Smooth muscle cell of the coronary artery (primary cell): Measurements from ENCODE around the gene MVB12A. TPM values are rescaled to one million over a fixed set of nuclear protein-coding genes. Genes with fewer than 3 reads are reported as not detected.

Source experiments
- total RNA-seq: library from RNA; depleted of rRNA; stranded (reverse); fragments of >200 nt; gene quantifications from 2 replicates; pipeline ENCODE4 v1.2.3, GENCODE V29; 2014; ENCODE audit warnings: low replicate concordance

Gene MVB12A
- 10.4 and 36.0 TPM in 2 replicates for total RNA-seq

GRCh38 chr19:17419621-17420474 is at the start of gene MVB12A:
Gene MVB12A, plus strand, starts transcription at chr19:17420047. Its CDS starts 89 bp downstream, at chr19:17420136.

GRCh38 chr19:17376935-17377600 is 42.8 kb upstream of the MVB12A start, which contains the start of gene PLVAP:
Gene PLVAP, minus strand, starts transcription at chr19:17377342. Its CDS starts 54 bp downstream, at chr19:17377288.

GRCh38 chr19:17393914-17394313 is 25.9 kb upstream of the MVB12A start, which contains the start of gene CCDC194:
Gene CCDC194, minus strand, starts transcription at chr19:17394196. Its CDS starts 38 bp downstream, at chr19:17394158.

GRCh38 chr19:17405250-17406045 is 14.4 kb upstream of the MVB12A start, which contains the start of gene BST2:
Gene BST2, minus strand, starts transcription at chr19:17405630. Its CDS starts 55 bp downstream, at chr19:17405575.

GRCh38 chr19:17448131-17448967 is 28.5 kb downstream of the MVB12A start, which contains the start of gene TMEM221:
Gene TMEM221, minus strand, starts transcription at chr19:17448668. Its CDS starts 206 bp downstream, at chr19:17448462.

GRCh38 chr19:17460372-17461230 is 40.8 kb downstream of the MVB12A start, which contains the start of gene NXNL1:
Gene NXNL1, minus strand, starts transcription at chr19:17460926. Its CDS starts 57 bp downstream, at chr19:17460869.

GRCh38 chr19:17470068-17470841 is 50.4 kb downstream of the MVB12A start, which contains the start of gene SLC27A1:
Gene SLC27A1, plus strand, starts transcription at chr19:17470524. Its CDS starts 17 bp downstream, at chr19:17470541.

Other genes starting within 250 kb of the MVB12A start
- gene USE1, start 204.7 kb upstream of the MVB12A start, total RNA-seq = 29.6 and 48.1 TPM in 2 replicates
- 0.94 and 4.0 TPM in 2 replicates for gene OCEL1, start 193.8 kb upstream of the MVB12A start, total RNA-seq
- gene NR2F6, start 174.1 kb upstream of the MVB12A start, total RNA-seq = 17.8 and 50.4 TPM in 2 replicates
- gene USHBP1, start 155.3 kb upstream of the MVB12A start, total RNA-seq = 1.1 TPM in 1 of 2 replicates, not detected in the other
- 96.8 and 107 TPM in 2 replicates for gene BABAM1, start 152.6 kb upstream of the MVB12A start, total RNA-seq
- gene ANKLE1, start 138.1 kb upstream of the MVB12A start, total RNA-seq = 0.12 and 0.38 TPM in 2 replicates
- 5.3 and 7.5 TPM in 2 replicates for gene ABHD8, start 116.6 kb upstream of the MVB12A start, total RNA-seq
- 17.9 and 27.8 TPM in 2 replicates for gene MRPL34, start 114.2 kb upstream of the MVB12A start, total RNA-seq
- gene DDA1, start 110.5 kb upstream of the MVB12A start, total RNA-seq = 8.4 and 34.8 TPM in 2 replicates
- gene ANO8, start 85.2 kb upstream of the MVB12A start, total RNA-seq = 3.3 and 4.8 TPM in 2 replicates
- gene GTPBP3, start 82.5 kb upstream of the MVB12A start, total RNA-seq = 7.6 and 13.2 TPM in 2 replicates
- gene PLVAP, start 42.7 kb upstream of the MVB12A start, total RNA-seq = 0.08 and 1.1 TPM in 2 replicates
- not detected in 2 replicates for gene CCDC194, start 25.9 kb upstream of the MVB12A start, total RNA-seq
- 7.7 and 9.0 TPM in 2 replicates for gene BST2, start 14.4 kb upstream of the MVB12A start, total RNA-seq
- gene TMEM221, start 28.6 kb downstream of the MVB12A start, total RNA-seq = under 0.01 and 0.12 TPM in 2 replicates
- not detected in 2 replicates for gene NXNL1, start 40.9 kb downstream of the MVB12A start, total RNA-seq
- 11.7 and 59.9 TPM in 2 replicates for gene SLC27A1, start 50.5 kb downstream of the MVB12A start, total RNA-seq
- 26.0 and 53.5 TPM in 2 replicates for gene PGLS, start 91.6 kb downstream of the MVB12A start, total RNA-seq
- 74.5 and 132 TPM in 2 replicates for gene COLGALT1, start 135.6 kb downstream of the MVB12A start, total RNA-seq